SK-N-SH treated with all-trans-retinoic acid at 6 μM for 48 hours (cell line): ENCODE results near the gene EBP.

Source experiments
- ATAC-seq: fragments of 200-7000 bp; cut with Tn5 transposase; 3 replicates; pipeline ENCODE4 v1.9.1; 2020; ENCODE audit warnings: mild to moderate bottlenecking, moderate library complexity
- ARNTL ChIP-seq: fragments of 450-650 bp; formaldehyde crosslinking; IDR thresholded peaks from 2 replicates; pipeline ENCODE4 v1.5.0; 2020; ENCODE audit warnings: low read depth, mild to moderate bottlenecking, moderate library complexity, borderline replicate concordance
- BACH2 ChIP-seq: fragments of 250-450 bp; sonication (Bioruptor Pico); IDR thresholded peaks from 2 replicates; pipeline ENCODE4 v1.9.0; 2021; ENCODE audit warnings: mild to moderate bottlenecking, borderline replicate concordance
- CSDC2 ChIP-seq: fragments of 250-450 bp; sonication (Bioruptor Pico); IDR thresholded peaks from 2 replicates; pipeline ENCODE4 v1.5.0; 2020; ENCODE audit warnings: mild to moderate bottlenecking, moderate library complexity
- GLIS3 ChIP-seq: fragments of 250-450 bp; sonication (Bioruptor Pico); IDR thresholded peaks from 2 replicates; pipeline ENCODE4 v1.5.0; 2020; ENCODE audit warnings: mild to moderate bottlenecking, moderate library complexity
- ISL1 ChIP-seq: fragments of 250-450 bp; sonication (Bioruptor Pico); IDR thresholded peaks from 2 replicates; pipeline ENCODE4 v2.1.2; 2022; ENCODE audit warnings: mild to moderate bottlenecking, moderate library complexity
- POU6F1 ChIP-seq: fragments of 250-450 bp; sonication (Bioruptor Pico); IDR thresholded peaks from 2 replicates; pipeline ENCODE4 v1.8.0; 2021; ENCODE audit warnings: low read depth, mild to moderate bottlenecking, moderate library complexity, borderline replicate concordance
- PPARA ChIP-seq: fragments of 250-450 bp; sonication (Bioruptor Pico); IDR thresholded peaks from 2 replicates; pipeline ENCODE4 v1.5.0; 2020; ENCODE audit warnings: mild to moderate bottlenecking, borderline replicate concordance
- RARB ChIP-seq: fragments of 250-450 bp; sonication (Bioruptor Pico); IDR thresholded peaks from 2 replicates; pipeline ENCODE4 v1.8.0; 2021; ENCODE audit warnings: mild to moderate bottlenecking, moderate library complexity
- SNAI2 ChIP-seq: fragments of 250-450 bp; sonication (Bioruptor Pico); IDR thresholded peaks from 2 replicates; pipeline ENCODE4 v1.5.0; 2020; ENCODE audit warnings: mild to moderate bottlenecking, moderate library complexity
- TCF4 ChIP-seq: fragments of 250-450 bp; sonication (Bioruptor Pico); IDR thresholded peaks from 2 replicates; pipeline ENCODE4 v1.8.0; 2021; ENCODE audit warnings: mild to moderate bottlenecking, moderate library complexity, borderline replicate concordance
- TOX ChIP-seq: fragments of 250-450 bp; sonication (Bioruptor Pico); IDR thresholded peaks from 2 replicates; pipeline ENCODE4 v1.8.0; 2021; ENCODE audit warnings: mild to moderate bottlenecking, moderate library complexity, borderline replicate concordance
- ZFP30 ChIP-seq: fragments of 450-650 bp; formaldehyde crosslinking; IDR thresholded peaks from 2 replicates; pipeline ENCODE4 v1.5.0; 2022; ENCODE audit warnings: mild to moderate bottlenecking, moderate library complexity
- ZNF565 ChIP-seq: fragments of 450-650 bp; formaldehyde crosslinking; conservative IDR thresholded peaks from 2 replicates; pipeline ENCODE4 v1.5.0; 2020; ENCODE audit warnings: low read depth, mild to moderate bottlenecking, moderate library complexity
- ZNF70 ChIP-seq: fragments of 450-650 bp; formaldehyde crosslinking; IDR thresholded peaks from 2 replicates; pipeline ENCODE4 v1.5.0; 2020; ENCODE audit warnings: mild to moderate bottlenecking, moderate library complexity
- ZNF8 ChIP-seq: fragments of 450-650 bp; formaldehyde crosslinking; IDR thresholded peaks from 2 replicates; pipeline ENCODE4 v1.5.0; 2020; ENCODE audit warnings: mild to moderate bottlenecking, moderate library complexity
- TF ChIP-seq, protein P1 (sequence below): fragments of 250-450 bp; sonication (Bioruptor Pico); IDR thresholded peaks from 2 replicates; pipeline ENCODE4 v1.5.1; 2021; ENCODE audit warnings: mild to moderate bottlenecking, moderate library complexity
- TF ChIP-seq, protein P2 (sequence below): fragments of 250-450 bp; sonication (Bioruptor Pico); IDR thresholded peaks from 2 replicates; pipeline ENCODE4 v1.8.0; 2020; ENCODE audit warnings: mild to moderate bottlenecking, moderate library complexity, borderline replicate concordance

The EBP gene

DNA sequence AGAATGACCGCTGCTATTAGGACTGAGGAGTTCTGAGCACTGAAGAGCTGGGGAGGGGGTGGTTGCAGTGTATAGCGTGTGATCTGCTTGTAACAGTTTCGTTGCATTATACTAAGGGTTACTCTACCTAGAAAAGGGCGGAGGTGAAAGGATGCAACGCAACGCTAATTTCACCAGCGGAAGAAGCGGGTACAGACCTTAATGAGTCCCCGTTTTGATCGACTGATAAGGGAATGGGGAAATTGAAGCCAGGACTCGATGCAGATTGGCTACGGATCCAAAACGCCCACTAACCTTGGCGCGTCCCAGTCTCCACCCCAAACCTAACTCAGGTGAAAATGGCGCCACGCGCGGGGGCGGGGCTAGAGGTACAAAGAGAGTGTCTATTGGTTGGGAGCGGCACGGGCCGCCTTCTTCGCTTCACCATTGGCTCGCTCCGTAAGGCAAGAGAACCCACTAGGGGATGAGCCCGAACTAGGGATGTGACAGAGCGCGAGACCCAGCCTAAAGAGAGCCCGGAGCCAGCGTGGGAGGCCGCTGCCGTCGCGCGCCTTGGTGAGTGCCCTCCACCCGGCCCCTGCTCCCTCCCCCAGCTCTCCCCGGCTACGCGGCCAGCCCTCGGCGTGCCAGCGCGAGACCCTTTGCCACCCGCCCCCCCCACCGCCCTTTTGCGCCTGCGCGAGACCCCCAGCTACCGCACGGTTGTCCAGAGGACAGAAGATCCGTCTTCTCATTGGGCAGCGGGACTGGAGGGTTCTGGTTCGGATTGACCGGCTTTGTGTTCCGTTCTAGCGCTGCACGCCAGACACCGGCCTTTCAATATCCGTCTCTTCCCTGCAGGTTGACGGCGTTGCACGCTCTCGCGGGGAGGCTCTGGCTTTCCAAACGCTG, at the start of gene EBP:
EBP (plus strand) TSS at position 456 of the 891 bp plus-strand sequence. CDS start 1,964 bp downstream, outside the sequence.
- TF ChIP-seq ZNF565 (no peak), BACH2 (CRISPR knock-in tag) (no peak), TCF4 (CRISPR knock-in tag) (no peak), POU6F1 (CRISPR knock-in tag) (no peak)
- TF ChIP-seq, all 23 proteins: peak for 0
- peak; percentile 99 for ATAC-seq

- no peak for ATAC-seq
- TF ChIP-seq SNAI2 (CRISPR knock-in tag) (no peak), POU6F1 (CRISPR knock-in tag) (no peak), ARNTL (CRISPR knock-in tag) (no peak), TOX (no peak), BACH2 (CRISPR knock-in tag) (no peak), ZNF70 (CRISPR knock-in tag) (no peak), RARB (no peak), PPARA (no peak), ZNF8 (CRISPR knock-in tag) (no peak), ZFP30 (CRISPR knock-in tag) (no peak)
- TF ChIP-seq, protein P1, sequence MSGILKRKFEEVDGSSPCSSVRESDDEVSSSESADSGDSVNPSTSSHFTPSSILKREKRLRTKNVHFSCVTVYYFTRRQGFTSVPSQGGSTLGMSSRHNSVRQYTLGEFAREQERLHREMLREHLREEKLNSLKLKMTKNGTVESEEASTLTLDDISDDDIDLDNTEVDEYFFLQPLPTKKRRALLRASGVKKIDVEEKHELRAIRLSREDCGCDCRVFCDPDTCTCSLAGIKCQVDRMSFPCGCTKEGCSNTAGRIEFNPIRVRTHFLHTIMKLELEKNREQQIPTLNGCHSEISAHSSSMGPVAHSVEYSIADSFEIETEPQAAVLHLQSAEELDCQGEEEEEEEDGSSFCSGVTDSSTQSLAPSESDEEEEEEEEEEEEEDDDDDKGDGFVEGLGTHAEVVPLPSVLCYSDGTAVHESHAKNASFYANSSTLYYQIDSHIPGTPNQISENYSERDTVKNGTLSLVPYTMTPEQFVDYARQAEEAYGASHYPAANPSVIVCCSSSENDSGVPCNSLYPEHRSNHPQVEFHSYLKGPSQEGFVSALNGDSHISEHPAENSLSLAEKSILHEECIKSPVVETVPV (CRISPR knock-in tag), result no peak
- TF ChIP-seq, protein P2, sequence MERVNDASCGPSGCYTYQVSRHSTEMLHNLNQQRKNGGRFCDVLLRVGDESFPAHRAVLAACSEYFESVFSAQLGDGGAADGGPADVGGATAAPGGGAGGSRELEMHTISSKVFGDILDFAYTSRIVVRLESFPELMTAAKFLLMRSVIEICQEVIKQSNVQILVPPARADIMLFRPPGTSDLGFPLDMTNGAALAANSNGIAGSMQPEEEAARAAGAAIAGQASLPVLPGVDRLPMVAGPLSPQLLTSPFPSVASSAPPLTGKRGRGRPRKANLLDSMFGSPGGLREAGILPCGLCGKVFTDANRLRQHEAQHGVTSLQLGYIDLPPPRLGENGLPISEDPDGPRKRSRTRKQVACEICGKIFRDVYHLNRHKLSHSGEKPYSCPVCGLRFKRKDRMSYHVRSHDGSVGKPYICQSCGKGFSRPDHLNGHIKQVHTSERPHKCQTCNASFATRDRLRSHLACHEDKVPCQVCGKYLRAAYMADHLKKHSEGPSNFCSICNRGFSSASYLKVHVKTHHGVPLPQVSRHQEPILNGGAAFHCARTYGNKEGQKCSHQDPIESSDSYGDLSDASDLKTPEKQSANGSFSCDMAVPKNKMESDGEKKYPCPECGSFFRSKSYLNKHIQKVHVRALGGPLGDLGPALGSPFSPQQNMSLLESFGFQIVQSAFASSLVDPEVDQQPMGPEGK (CRISPR knock-in tag), result no peak
These were observed 49.4 kb upstream of the EBP start for GRCh38 chrX:48472225-48472624.

GRCh38 chrX:48472851-48473703, 48.5 kb upstream of the EBP start:
- no peak for ATAC-seq
- TF ChIP-seq CSDC2 (CRISPR knock-in tag) (no peak), ZNF8 (CRISPR knock-in tag) (no peak), ZFP30 (CRISPR knock-in tag) (no peak), POU6F1 (CRISPR knock-in tag) (no peak), SNAI2 (CRISPR knock-in tag) (no peak), TCF4 (CRISPR knock-in tag) (no peak), GLIS3 (CRISPR knock-in tag) (no peak), TOX (no peak), BACH2 (CRISPR knock-in tag) (no peak), ISL1 (CRISPR knock-in tag) (no peak), ZNF565 (no peak), ARNTL (CRISPR knock-in tag) (no peak)
- TF ChIP-seq, all 23 proteins: peak for 0
